GM19324 (cell line): Measurements from ENCODE around the gene MIEF1.

Experiments used
- ATAC-seq: cut with Tn5 transposase; IDR thresholded peaks from one replicate; pipeline ENCODE4 v1.9.1; 2021; ENCODE audit warnings: mild to moderate bottlenecking, moderate library complexity; ENCODE audit not compliant: unreplicated experiment, low FRiP score

Gene MIEF1

DNA sequence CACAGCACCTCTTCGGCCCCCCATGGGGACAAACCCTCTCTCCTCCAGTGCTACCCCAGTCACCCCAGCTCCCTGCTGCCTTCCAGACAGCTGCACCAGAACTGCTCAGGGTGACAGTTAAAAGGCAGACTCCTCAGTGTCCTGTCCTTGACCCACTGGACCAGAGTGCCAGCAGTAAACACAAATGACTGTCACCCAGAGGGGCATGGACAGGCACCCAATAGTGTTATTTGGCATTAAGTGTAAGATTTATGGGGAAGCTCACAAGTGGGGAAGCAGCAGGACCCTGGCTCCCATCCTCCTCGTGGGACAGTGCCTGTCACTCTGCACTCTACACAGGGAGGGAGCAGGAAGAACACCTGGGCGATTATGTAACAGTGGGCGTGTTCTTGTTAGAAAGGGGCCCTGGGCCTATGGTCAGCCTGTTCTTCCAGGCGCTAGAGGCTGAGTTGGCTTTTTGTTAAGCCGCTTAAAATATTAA, 25.4 kb downstream of the MIEF1 start:
- ATAC-seq: no peak

DNA sequence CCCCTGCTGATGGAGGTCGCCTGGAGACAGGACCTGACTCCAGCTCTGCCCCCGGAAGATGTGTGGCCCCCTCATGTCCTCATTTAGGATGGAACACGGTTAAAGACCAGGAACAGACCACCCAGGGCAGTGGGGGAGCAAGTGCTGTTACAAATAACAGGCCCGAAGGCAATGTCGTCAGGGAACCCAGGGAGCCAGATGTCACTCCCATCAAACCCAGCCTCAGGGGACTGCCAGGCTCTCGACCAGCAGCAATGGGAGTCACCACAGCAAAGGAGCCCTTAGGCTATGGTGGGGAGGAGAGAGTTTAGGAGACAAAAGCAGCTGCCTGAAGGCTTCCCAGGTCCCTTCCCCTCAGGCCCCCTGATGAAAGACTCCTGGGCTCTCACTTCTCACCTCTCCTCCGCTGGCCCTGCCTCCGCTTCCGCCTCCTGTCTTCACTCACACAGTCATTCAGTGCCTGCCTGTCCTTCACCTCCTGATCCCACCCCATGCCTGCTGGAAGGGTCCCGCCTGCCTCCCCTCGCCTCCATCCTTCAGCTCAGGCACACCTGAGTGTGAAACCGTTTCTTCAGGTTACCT, 26.1 kb downstream of the MIEF1 start:
- no peak for ATAC-seq

DNA sequence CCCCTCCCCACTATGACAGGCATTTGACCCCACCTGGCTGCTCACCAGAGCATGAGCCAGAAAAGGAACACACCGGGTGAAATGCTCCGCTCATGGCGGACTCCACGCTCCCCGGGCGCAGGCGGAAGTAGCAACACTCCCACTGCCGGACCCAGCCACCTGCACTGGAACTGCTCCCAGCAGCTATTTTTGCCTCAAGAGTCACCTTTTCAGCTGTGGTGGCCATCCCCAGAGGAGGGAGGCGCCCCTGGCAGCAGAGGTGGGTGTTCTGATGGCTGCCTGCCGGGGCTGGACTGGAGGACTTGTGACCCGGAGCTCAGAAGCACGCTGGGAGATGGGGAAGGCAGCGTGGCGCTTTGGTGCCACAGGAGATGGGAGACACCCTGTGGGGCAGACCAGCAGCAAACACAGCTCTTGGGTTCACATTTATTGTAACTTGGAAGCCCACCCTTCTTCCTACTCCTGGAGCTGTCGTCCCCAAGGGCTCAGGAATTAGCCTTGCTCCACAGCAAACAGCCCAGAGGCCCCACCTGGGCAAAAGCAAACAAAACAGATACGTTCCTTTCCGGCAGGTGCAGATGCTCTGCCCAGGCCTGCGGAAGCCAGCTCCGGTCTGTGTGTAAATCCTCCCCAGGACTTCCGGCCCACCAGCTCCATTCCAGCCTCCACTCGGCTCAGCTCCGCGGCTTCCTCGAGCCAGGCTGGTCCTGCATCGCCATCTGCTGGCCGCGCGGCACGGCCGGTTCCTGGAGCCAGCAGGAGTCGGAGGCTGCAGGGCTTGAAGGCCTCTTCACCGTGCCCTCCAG, 26.8 kb downstream of the MIEF1 start:
- ATAC-seq: peak; percentile 23

DNA sequence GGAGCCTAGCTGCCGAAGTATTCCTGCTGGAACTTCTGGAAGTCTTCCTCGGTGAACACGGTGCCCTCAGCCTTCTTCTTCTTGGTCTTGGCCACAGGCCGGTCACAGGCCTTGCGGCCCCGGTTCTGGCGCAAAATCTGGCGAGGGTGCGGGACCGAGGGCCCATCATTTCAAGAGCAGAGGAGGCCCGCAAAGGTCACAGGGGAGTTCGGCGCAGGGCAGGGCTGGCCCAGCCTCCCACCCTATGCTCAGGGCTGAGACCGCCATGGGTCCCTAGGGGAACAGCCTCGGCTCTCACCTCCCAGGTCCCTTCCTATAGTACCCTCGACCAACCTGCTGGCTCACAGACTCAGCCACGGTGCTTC, 27.4 kb downstream of the MIEF1 start:
- ATAC-seq: no peak

DNA sequence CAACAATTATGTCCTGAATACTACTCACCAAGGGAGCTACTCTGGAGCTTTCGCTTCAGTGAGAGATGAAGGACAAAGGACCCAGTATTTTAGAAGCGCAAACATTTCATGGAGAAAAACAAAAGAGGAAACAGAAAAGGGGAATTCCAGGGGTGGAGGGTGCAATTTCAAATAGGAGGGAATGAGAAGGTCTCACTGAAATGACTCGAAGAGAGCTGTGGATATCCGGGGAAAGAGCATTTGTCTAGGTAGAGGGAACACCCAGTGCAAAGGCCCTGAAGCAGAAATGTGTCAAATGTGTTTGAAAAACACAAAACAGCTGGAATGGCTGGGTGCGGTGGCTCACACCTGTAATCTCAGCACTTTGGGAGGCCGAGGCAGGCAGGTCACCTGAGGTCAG, 28.0 kb downstream of the MIEF1 start:
- no peak for ATAC-seq

DNA sequence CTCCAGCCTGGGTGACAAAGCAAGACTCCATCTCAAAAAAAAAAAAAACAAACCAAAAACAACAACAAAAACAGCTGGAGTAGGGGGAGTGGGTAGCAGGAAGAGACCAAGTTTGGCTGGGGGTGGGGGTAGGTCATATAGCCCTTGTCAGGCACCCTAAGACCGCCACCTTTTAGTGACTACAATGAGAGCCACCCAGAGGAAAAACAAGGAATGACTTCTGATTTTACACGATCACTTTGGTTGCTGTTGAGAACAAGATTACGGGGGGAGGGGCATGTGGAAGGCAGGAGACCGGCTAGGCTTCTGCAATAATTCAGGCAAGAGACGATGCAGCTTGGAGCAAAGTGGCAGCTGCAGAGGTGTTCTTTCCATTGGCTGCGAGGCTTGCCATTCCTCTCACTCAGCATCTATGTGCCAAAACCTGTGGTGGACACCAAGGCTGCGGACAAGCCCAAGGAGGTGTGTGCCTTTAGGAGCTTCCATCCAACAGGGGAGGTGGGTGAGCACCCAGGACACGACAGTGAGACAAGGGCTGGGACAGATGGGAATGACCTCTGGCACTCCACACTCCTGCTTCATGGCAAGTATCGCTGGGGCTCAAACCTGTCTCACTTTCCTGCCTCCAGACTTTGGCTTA, 28.7 kb downstream of the MIEF1 start:
- no peak for ATAC-seq

DNA sequence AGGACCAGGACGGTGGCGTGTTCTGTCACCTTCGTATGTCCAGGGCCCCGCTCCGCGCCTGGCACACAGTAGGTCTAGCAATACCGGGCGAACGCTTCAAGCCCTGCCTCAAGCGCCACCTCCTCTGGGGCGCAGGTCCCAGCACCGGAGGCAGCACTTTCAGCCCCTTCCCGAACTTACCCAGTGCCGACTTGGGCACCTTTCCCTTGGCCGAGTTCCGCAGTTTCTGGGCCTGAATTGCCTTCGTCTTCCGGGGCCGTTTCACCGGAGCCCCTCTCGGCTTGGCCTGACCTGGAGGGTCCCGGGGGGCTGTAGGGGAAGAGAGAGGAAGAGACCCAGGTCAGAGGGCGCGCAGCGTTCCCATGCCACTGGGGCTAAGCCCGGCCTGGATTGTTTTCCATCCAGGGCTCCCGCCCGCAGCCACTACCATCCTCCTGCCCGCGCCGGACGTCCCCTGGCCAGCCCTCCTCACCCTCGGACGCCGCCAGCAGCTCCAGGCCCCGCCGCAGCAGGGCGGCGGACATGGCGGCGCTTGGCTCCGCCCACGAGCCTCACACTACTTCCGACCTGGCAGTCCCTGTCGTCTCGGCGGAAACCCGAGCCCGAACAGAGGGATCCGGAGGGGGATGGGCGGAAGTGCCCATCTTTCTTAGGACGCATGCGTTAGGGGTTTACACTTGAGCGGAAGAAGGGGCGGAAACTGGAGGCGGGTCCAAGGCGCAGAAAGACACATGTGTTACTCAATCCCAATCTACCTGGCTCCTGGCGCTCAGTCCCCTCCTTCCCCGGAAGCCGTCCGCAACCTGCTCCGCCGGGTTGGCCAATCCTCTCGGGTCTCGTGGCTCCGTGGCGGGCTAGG, 30.4 kb downstream of the MIEF1 start, which contains the start of gene RPS19BP1:
Gene RPS19BP1 (minus strand): TSS at position 534 of the 859 bp plus-strand sequence. CDS start 10 bp downstream, at position 524.
- peak; percentile 80 for ATAC-seq

DNA sequence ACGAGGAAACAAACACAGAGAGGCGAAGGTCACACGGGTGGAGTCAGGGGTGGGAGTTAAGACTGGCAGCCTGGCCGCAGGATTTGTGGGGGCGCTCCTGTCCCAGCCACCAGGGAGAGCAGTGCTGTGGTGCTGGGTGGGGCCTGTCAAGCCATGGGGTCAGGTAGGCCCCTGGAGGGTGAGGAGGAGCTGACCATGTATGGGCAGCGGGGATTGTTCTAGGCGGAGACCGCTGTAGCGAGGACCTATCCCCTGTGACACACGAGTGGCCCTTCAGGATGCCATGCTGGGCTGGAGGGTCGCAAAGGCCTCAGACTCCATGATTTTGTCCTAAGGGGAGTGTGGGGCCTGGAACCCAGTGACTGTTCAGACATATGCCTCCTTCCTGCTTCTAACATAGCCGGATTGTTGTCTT, 32.0 kb downstream of the MIEF1 start:
- no peak for ATAC-seq

DNA sequence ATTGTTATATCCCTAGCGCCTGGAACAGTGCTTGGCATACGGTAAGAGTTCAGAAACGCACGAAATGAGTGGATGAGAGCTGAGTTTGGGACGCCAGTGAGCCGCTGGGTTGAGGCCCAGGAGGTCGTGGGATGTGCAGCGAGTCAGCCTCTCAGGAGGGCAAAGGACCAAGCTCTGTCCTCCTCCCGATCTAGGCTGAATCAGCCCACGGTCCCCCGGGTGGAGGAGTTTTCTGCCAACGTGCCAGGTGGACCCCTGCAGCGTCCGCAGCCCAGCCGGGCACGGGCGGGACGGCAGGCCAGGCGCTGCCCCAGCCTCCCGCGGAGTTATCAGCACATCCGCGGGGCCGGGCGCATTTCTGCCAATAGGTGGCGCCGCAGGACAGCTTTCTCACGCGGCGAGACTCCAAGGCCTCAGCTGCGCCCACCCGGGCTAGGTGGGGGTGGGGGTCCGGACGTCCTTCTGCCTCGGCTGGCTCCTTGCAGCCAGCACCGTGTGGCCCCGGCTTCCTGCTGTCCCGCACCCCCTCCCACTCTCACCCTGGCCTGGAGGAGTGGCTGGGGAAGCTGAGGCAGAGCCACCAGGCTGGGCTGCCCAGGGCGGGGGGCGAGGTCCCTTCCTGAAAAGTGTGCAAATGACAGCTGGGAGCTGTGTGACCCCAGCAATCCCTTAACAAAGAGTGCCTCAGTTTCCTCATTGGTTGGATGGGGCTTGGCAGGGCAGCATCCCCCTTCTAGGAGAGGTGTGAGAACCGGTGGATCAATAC, 32.7 kb downstream of the MIEF1 start:
- ATAC-seq: no peak

DNA sequence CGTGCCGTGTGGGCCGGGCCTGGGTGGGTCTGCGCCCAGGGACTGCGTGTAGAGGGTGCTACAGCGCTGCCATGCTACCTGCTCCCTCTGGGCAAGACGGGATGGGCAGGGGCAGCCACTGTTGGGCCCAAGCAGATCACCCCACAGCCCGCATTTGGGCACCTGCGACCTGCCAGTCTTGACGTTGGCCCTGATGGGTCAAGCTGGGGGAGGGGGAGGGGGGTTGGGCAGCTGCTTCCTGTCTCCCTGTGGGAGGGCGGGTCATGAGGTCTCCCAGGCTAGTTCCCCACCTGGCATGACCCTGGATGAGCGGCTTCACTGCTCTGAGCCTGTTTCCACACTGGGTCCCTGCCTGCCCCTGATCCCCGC, 33.3 kb downstream of the MIEF1 start:
- ATAC-seq: no peak

DNA sequence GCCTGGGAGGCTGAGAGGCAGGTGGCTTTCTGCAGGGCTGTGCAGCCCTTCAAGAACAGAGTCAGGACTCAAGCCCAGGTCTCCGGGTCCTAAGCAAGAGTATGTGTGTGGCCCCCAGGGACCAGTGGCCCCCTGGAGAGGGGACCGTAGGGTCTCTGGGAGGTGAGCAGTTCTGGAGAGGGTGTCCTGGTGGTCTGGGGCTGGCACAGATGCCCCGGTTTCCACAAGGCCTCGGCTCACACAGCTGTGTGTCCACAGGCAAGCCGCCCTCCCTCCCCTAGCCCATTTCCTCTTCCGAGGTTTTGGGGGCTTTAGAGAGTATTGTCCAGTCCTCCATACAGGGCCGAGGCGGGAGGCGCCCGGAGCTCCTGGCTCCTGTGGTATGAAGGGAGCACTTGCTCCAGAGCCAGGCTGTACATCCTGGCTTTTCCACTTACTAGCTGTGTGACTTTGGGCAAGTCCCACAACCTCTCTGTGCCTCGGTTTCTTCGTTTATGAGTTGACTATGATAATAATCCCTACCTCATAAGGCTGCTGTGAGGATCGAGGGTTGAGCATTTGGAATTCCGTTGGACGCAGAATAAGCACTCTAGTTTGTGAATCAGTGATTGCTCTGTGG, 33.9 kb downstream of the MIEF1 start:
- ATAC-seq: no peak

DNA sequence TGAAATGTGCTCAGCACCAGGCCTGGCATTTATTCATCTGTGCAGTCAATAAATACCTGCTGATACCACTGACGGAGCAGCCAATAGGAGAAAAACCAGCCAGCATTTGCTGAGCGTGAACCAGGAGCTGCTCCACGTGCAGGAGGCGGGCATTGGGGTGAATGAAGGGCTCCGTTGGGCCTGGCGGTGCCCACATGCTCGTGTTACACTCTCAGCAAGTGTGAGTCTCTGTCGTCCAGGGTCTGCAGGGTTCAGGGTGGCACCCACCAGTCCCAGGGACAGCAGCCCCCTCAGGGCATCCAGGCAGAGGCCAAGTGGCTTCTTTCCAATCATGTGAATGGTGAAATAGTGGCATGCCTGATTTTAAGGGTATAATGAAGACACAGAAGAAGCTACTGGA, 34.6 kb downstream of the MIEF1 start:
- no peak for ATAC-seq

DNA sequence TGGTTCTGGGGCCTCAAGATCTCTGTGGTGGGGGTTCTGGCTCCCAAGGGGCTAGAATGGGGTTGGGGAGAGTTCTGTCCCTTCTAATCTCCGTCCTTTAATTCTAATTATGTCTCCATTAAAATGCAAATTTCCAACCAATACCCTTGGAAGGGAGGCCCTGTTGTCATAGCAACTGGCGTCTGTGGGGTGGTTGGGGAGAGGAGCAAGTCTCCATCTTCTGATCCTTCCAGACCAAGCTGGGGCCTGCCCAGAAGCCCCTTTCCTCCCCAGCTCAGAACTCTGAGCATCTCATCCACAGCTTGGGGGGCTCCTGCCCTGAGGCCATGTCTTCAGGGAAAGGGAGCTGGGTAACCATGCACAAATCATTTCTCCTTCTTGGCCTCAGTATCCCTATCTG, 35.9 kb downstream of the MIEF1 start:
- ATAC-seq: no peak

DNA sequence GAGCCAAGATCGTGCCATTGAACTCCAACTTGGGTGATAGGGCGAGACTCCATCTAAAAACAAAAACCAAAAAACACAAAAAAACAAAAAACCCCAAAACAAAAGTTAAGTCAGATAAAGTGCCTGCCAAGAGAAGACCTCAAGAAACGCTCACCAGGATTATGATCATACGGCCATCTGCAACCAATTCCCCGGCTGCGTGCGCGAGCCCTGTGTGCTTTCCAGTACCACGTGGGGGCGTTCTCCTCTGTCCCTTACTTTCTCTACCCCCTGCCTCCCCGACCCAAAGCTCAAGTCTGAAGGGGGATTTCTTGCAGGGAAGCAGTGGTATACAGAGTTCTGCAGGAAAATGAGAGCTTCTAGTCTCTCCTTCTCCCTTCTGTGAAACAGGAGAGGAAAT, 41.0 kb downstream of the MIEF1 start:
- no peak for ATAC-seq

DNA sequence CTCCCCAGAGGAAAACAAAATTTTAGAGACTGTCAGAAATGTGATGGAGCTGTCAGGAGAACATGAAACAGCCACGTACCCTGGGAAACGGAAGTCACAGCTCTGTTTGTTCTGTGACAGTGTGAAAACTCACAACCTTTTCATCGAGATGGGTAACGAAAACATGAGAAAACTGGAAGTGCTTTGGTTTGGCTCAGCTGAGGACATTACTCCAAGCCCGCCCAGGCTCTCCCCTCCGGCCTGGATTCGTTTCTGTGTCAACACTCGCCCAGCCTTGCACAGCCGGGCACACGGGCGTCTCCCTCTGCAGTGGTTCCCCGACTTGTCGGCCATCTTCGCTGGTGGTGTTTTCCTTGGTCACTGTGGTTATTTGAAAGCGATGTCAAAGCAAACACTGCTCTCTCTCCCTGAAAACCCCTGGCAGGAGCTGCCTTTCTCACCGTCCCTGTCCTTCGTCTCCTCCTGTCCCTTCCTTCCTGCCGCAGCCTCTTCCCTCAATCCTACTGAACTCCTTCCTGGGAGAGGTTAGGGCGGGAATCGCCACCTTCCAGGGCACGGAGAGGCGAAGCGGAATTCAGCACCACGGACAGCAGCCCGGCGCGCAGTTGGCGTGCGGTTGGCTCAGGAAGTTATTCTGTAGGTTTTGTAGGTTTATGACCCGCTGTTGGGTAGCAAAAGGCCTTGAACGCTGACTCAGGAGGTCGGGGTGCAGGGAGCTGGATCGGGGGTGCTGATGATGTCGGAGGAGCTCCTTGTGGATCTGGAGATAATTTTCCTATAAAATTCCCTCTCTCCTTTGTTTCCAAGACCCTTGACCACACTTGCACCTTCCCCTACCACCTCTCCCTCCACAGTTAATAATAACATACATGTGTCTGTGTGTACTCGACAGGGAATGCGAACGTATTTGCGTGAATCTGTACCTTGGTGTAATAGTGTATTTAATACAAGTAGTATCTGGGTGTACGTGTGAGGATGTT, 43.6 kb downstream of the MIEF1 start:
- no peak for ATAC-seq

DNA sequence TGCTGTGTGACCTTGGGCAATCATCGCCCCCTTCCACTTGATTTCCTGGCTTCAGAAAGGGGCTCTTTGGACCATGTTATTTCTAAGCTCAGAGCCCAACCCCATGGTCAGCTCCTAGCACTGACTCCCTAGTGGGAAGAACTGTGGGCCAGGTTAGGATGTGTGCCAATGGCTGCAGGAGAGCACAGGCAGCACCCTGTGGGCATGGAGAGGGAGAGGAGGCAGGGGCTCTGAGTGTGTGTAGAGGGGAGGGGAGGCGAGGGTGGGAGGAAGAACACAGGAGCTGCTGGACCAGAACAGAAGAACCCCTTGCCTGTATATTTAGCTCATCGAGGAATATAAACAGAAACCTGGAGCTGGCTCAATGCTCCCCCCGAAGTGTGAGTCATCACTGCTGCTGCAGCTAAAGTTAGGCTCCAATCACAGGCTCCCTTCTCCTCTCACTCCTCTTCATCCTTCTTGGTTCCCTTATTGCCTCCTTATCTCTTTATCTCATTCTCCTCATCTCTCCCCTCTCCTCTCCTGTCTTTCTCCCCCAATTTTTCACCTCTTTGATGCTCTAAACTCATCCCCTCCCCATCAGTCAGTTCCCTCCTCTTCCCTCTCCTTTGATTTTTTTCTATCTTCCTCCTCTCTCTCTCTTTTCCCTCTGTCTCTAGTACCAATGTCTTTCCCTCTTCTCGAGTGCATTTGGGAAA, 44.9 kb downstream of the MIEF1 start:
- ATAC-seq: no peak

DNA sequence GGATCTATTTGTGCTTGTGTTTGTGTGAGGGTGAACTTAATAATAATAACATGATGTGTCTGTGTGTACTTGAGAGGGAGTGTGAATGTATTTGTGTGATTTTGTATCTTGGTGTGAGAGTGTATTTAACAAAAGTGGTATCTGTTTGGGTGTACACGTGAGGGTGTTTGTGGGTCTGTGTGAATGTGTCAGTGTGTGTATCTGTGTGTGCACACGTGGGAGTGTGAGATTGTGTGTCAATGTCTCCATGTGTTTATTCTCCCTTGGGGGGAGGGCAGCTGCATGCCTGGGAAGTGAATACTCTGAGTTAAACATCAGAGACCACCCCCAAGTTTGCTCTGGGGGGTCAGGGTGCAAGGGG, 45.5 kb downstream of the MIEF1 start:
- no peak for ATAC-seq

DNA sequence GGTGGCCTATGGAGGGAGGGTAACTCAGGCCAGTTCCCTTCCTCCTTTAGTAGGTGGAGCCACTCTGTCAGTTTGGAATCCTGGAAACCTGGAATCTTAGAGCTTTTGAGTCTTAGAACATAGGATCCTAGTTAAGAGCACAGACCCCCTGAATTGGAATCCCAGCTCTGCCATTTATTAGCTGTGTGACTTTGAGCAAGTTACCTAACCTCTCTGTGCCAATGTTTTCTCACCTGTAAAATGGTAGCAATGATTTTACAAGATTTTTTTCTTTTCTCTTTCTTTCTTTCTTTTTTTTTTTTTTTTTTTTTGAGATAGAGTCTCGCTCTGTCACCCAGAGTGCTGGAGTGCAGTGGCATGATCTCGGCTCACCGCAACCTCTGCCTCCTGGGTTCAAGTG, 51.3 kb downstream of the MIEF1 start:
- no peak for ATAC-seq
